Peyer's patch (tissue), 4 donors: ENCODE data around the gene GLS2.

Source experiments
- CTCF ChIP-seq, 6 experiments: fragments of 450-650 bp in 4 of 6; fragments of 200-600 bp in 2 of 6; sonication (generic) in 1 of 6; IDR thresholded peaks; one replicate each; pipeline ENCODE4 v1.5.1; 2017 to 2019; ENCODE audit warnings: antibody characterized with exemption in 6 of 6, mild to moderate bottlenecking in 3 of 6, moderate library complexity in 1 of 6
- POLR2A ChIP-seq, 2 donors: fragments of 450-650 bp; IDR thresholded peaks; one replicate each; pipeline ENCODE4 v1.5.1; 2017; ENCODE audit warnings: antibody characterized with exemption in 2 of 2, mild to moderate bottlenecking in 2 of 2, moderate library complexity in 2 of 2

- TF ChIP-seq CTCF (IDR thresholded peaks at IDR 0.05) (no peak), POLR2A (IDR thresholded peaks at IDR 0.05) (no peak)
These were observed 11.0 kb downstream of the GLS2 start for GRCh38 chr12:56476972-56477432.
